ENCODE results near the gene CYP26B1. TPM values are rescaled to one million over a fixed set of nuclear protein-coding genes. Genes with fewer than 3 reads are reported as not detected.

The CYP26B1 gene
- total and polyA plus RNA-seq, 4 donors = 1.1 to 4.7 (median 2.4) TPM

DNA sequence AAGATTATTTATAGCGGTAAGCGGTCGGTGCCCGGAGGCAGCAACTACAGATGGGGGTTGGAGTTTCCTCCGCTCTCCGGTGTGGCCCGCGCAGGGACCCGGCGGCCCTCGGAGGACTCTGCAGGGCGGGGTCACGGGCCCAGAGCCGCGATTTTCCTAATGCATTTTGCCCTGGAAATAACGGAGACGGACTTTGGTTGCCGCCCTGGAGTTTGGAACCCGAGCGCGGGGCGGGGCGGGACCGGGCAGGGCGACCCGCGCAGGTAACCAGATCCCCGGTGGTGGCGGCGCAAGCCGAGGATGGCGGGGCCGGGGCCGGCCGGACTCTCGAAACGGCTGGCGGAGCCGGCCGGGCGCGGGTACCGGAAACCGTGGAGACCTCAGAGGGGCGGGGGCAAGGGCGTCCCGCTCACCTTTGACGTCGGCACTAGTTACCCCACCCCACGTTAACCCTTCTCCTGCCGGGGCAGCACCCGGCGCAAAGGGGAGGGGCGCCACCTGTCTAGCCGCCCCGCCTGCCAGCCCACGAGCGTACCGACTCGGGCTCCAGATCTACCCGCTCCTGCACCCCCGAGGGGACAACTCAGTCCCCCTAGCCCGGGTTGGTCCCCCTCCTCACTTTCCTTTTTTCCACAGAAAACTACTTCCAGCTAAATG, 2.9 kb downstream of the CYP26B1 start:
- Histone ChIP-seq H3K4me1 (ENCODE audit: control insufficient read depth in 5 of 5, insufficient read depth in 5 of 5, low read length in 5 of 5) (peaks cover 2 to 54% (median 28%) of the 10 kb centered on the region in 5 donors), H3K9ac (ENCODE audit: insufficient read depth in 1 of 2, low read length in 2 of 2) (no peak overlapping the region), H3K4me3 (peak overlapping the region; percentile 14), H3K36me3 (ENCODE audit: control insufficient read depth in 4 of 4, insufficient read depth in 4 of 4, low read length in 4 of 4) (no peaks in the 10 kb centered on the region), H3K27me3 (ENCODE audit: control insufficient read depth in 3 of 3, insufficient read depth in 3 of 3, low read length in 2 of 3) (peaks cover 4 to 45% (median 37%) of the 10 kb centered on the region in 3 donors), H3K9me3 (ENCODE audit: control insufficient read depth in 4 of 4, insufficient read depth in 3 of 4, low read length in 3 of 4) (peaks cover 0 to 6% (median 0%) of the 10 kb centered on the region in 4 donors), H3K27ac (ENCODE audit: low read depth in 1 of 2, low read length in 1 of 2) (no peak overlapping the region)
- DNase-seq = peak; percentile 22 to 51 (median 46)
- ATAC-seq (ENCODE audit: insufficient read depth, low FRiP score) = no peak
- WGBS, 2 donors = 1 to 2% methylated on average over 51 to 63 of the region's 63 CpGs
- TF ChIP-seq, protein P1, sequence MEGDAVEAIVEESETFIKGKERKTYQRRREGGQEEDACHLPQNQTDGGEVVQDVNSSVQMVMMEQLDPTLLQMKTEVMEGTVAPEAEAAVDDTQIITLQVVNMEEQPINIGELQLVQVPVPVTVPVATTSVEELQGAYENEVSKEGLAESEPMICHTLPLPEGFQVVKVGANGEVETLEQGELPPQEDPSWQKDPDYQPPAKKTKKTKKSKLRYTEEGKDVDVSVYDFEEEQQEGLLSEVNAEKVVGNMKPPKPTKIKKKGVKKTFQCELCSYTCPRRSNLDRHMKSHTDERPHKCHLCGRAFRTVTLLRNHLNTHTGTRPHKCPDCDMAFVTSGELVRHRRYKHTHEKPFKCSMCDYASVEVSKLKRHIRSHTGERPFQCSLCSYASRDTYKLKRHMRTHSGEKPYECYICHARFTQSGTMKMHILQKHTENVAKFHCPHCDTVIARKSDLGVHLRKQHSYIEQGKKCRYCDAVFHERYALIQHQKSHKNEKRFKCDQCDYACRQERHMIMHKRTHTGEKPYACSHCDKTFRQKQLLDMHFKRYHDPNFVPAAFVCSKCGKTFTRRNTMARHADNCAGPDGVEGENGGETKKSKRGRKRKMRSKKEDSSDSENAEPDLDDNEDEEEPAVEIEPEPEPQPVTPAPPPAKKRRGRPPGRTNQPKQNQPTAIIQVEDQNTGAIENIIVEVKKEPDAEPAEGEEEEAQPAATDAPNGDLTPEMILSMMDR (IDR thresholded peaks at IDR 0.05; ENCODE audit: control extremely low read depth, extremely low read depth) = no peak

DNA sequence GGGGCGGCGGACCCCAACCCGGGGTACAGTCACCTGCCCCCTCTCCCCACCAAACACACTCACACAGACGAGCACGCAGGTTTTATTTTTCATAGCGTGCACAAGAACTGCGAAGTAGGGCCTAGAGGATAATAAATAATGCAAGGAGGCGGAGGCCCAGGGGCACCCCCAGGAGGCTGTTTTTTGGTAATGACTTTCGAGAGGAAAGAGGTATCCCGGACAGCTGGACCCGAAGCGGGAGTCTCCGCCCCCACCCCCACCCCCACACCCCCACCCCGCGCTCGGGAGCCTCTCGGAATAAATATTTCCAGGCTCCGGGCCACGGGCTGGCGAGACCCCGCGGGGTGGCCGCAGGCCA, 3.4 kb downstream of the CYP26B1 start:
- no peak overlapping the region for H3K27ac ChIP-seq (ENCODE audit: low read depth in 1 of 2, low read length in 1 of 2)

DNA sequence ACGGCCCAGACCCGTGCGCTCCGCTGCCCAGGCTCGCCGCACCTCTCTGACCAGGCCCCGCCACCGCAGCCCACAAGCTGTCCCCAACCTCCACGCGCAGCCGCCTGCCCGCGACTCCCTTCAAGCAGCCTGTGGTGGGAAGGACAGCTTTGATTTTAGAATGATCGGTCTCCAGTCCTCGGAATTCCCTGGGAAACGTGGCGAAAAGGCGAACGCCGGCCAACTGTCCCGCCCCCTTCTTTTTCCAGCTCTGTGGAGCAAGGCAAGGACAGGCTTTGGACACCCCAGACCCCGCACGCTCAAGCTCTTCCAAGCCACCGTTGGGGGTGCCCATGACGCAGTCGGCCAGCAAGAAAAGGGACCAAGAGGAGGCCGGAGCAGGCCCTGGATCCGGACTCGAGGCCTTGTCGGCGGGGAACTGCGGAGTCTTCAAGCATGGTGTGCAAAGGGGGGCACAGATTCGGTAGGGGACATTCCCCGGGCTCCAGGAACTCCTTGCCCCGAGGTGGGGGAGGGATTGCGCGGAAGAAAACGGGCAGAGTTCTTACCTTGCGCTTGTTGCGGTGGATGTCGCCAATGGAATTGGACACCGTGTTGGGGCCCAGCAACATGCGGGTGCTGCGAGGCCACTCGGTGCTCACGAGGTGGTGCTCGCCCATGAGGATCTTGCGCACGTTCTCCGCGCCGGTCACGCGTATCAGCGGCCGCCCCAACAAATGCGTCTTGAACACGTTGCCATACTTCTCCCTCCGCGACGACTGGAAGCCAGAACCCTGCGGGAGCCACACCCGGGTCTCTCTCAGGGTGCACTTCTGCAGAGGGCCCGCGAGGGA, 4.0 kb downstream of the CYP26B1 start:
- 16 to 23% methylated on average over 58 to 65 of the region's 65 CpGs for WGBS, 2 donors
- no peaks in the 10 kb centered on the region for H3K36me3 ChIP-seq (ENCODE audit: control insufficient read depth in 4 of 4, insufficient read depth in 4 of 4, low read length in 4 of 4)
- no peak overlapping the region for H3K9ac ChIP-seq (ENCODE audit: insufficient read depth in 1 of 2, low read length in 2 of 2)
- DNase-seq (peak; percentile 48 to 59 (median 53)), ATAC-seq (ENCODE audit: insufficient read depth, low FRiP score) (no peak)
- peaks cover 0 to 47% (median 19%) of the 10 kb centered on the region in 5 donors for H3K4me1 ChIP-seq (ENCODE audit: control insufficient read depth in 5 of 5, insufficient read depth in 5 of 5, low read length in 5 of 5)
- TF ChIP-seq, protein P1 (IDR thresholded peaks at IDR 0.05; ENCODE audit: control extremely low read depth, extremely low read depth) = no peak
- peaks cover 0 to 6% (median 0%) of the 10 kb centered on the region in 4 donors for H3K9me3 ChIP-seq (ENCODE audit: control insufficient read depth in 4 of 4, insufficient read depth in 3 of 4, low read length in 3 of 4)
- no peak overlapping the region for H3K4me3 ChIP-seq
- peaks cover 4 to 37% (median 33%) of the 10 kb centered on the region in 3 donors for H3K27me3 ChIP-seq (ENCODE audit: control insufficient read depth in 3 of 3, insufficient read depth in 3 of 3, low read length in 2 of 3)
- H3K27ac ChIP-seq (ENCODE audit: low read depth in 1 of 2, low read length in 1 of 2) = peak overlapping the region in 1 of 2 donors; percentile 28

More for the DNA sequence above, 3.4 kb downstream of the CYP26B1 start:
- DNase-seq (peak in 2 of 3 donors; percentile 26 to 37), ATAC-seq (ENCODE audit: insufficient read depth, low FRiP score) (no peak)
- H3K4me1 ChIP-seq (ENCODE audit: control insufficient read depth in 5 of 5, insufficient read depth in 5 of 5, low read length in 5 of 5) = peaks cover 2 to 49% (median 23%) of the 10 kb centered on the region in 5 donors
- TF ChIP-seq, protein P1 (IDR thresholded peaks at IDR 0.05; ENCODE audit: control extremely low read depth, extremely low read depth) = no peak
- peaks cover 4 to 41% (median 36%) of the 10 kb centered on the region in 3 donors for H3K27me3 ChIP-seq (ENCODE audit: control insufficient read depth in 3 of 3, insufficient read depth in 3 of 3, low read length in 2 of 3)
- WGBS, 2 donors = 8 to 10% methylated on average over 23 of the region's 23 CpGs
- H3K9me3 ChIP-seq (ENCODE audit: control insufficient read depth in 4 of 4, insufficient read depth in 3 of 4, low read length in 3 of 4) = peaks cover 0 to 6% (median 0%) of the 10 kb centered on the region in 4 donors
- no peaks in the 10 kb centered on the region for H3K36me3 ChIP-seq (ENCODE audit: control insufficient read depth in 4 of 4, insufficient read depth in 4 of 4, low read length in 4 of 4)
- no peak overlapping the region for H3K4me3 ChIP-seq
- no peak overlapping the region for H3K9ac ChIP-seq (ENCODE audit: insufficient read depth in 1 of 2, low read length in 2 of 2)
